NCI-H187 (cell line): Measurements from ENCODE around the gene LCN1.
A peak's percentile ranks its signal among the peaks of the same experiment; 100 is the strongest.

Experiments used
- DNase-seq, 2 experiments: peaks; one replicate each; lab custom pipeline; 2025; lab: John Stamatoyannopoulos, UW

The LCN1 gene

GRCh38 chr9:135488527-135488926 lies 32.7 kb upstream of the LCN1 start:
- DNase-seq: no peak

GRCh38 chr9:135489188-135489906 lies 31.9 kb upstream of the LCN1 start:
- no peak for DNase-seq

- no peak for DNase-seq
Observed at GRCh38 chr9:135490166-135490870, 30.9 kb upstream of the LCN1 start.

- no peak for DNase-seq
Observed at GRCh38 chr9:135490980-135491464, 30.2 kb upstream of the LCN1 start.

- DNase-seq: no peak
Observed at GRCh38 chr9:135491764-135492163, 29.5 kb upstream of the LCN1 start.

- DNase-seq: no peak
Observed at GRCh38 chr9:135492886-135493669, 28.2 kb upstream of the LCN1 start.

GRCh38 chr9:135494791-135495559 lies 26.3 kb upstream of the LCN1 start:
- DNase-seq: no peak

- DNase-seq: no peak
Observed at GRCh38 chr9:135498381-135499126, 22.7 kb upstream of the LCN1 start.

- peak; percentile 36 to 72 for DNase-seq
Observed at GRCh38 chr9:135499326-135500070, 21.7 kb upstream of the LCN1 start.

- DNase-seq: peak in 1 of 2 experiments; percentile 39
Observed at GRCh38 chr9:135500071-135500524, 21.1 kb upstream of the LCN1 start.

- DNase-seq: peak; percentile 39 to 52
Observed at GRCh38 chr9:135500525-135501260, 20.5 kb upstream of the LCN1 start, which contains the start of gene MRPS2. MRPS2 (plus strand) TSS chr9:135500682; CDS start chr9:135500711, 29 bp downstream.

- DNase-seq: no peak
Observed at GRCh38 chr9:135501261-135502167, 19.7 kb upstream of the LCN1 start.

GRCh38 chr9:135502168-135502872 lies 18.9 kb upstream of the LCN1 start:
- DNase-seq: no peak

GRCh38 chr9:135502873-135503321 lies 18.3 kb upstream of the LCN1 start:
- no peak for DNase-seq

- no peak for DNase-seq
Observed at GRCh38 chr9:135503371-135504261, 17.6 kb upstream of the LCN1 start.
